GM21390 (cell line): ENCODE results near the gene ZNF618.

Source experiments
- ATAC-seq: cut with Tn5 transposase; IDR thresholded peaks from one replicate; pipeline ENCODE4 v1.9.1; 2021; ENCODE audit not compliant: unreplicated experiment

ZNF618 gene

DNA sequence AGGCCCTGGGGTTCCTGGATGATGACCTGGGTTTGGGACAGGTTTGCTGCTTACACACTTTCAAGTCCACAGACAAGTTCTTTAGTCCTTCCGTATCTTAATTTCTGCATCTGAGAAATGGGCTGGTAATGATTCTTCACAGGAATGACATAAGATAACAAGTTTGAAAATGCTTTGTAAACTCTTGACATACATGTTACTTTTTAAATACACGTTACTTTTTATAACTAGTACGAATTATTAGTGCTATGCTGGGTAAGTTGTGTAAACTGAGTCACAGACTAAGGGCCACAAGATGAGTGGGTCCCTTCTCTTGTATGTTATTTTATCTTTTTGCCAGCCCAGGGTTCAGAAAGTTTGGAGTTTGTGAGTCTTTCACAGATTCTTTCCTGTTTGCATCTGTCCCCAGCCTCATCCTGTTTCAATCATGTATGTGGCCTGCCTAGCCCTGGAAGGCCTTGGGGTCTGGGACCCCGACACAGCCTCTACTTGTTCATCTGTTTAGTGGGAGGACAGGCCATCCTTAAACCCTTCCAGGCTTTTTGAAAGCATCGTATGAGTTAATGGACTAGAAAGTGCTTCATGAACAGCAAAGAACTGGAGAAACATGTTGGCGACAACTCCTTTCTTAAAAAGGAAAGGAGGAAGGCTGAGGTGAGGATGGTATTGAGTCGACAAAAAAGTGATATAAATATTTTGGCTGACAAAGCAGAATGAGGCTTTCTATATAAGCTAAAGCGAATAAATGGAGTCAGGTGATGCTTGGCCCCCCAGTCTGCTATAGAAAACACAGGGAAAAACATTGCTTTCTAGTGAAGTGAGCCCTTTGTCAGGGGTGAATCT is 9.3 kb downstream of the ZNF618 start:
- no peak for ATAC-seq

DNA sequence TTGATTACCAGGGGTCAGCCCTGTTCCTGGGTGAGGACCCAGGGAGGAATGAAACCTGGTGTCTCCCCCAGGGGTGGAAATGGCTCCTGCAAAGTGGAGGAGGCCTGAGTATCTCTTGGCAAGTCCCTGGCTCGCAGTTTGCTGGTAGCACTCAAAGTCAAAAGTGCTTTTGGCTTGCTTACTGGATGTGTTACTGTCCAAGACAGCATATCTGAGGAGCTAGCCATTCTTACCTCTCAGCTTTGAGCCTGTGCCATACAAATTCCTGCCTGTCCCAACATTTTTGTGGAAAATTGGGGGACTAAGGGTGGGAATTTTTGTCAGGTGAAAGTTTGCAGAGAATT is 9.9 kb downstream of the ZNF618 start:
- no peak for ATAC-seq

DNA sequence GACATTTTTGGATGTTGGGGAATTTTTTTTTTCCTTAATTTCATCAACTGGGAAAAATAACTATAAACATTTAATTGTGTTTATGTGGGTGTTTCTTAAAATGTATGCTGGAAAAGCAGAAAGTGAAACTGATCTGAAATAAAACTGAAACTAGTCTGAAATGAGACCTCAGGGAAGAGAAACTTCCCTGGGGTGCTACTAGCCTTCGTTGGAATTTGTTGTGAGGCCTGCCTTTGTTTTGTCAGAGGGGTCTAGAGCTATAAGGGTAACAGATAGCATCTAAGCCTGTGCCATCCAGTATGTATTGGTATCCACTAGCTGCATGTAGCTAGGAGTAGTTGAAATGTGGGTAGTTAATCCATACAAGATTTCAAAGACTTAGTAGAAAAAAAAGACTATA is 10.4 kb downstream of the ZNF618 start:
- no peak for ATAC-seq

DNA sequence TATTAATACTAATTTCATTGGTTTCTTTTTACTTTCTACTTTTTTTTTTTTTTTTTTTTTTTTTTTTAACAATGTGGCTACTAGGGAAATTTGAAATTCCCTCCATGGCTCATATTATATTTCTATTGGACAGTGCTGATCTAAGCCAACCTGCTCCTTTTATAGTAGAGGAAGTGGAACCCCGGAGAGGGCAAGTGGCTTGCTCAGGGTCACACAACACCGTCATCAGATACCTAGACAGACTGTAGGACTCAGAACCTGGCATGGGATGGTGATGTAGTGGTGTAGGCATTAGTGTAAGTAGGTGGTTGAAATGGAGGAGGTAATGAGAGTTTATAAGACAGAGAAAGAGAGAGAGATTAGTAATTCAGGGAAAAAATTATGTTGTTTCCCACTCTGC is 10.8 kb downstream of the ZNF618 start:
- ATAC-seq: no peak

DNA sequence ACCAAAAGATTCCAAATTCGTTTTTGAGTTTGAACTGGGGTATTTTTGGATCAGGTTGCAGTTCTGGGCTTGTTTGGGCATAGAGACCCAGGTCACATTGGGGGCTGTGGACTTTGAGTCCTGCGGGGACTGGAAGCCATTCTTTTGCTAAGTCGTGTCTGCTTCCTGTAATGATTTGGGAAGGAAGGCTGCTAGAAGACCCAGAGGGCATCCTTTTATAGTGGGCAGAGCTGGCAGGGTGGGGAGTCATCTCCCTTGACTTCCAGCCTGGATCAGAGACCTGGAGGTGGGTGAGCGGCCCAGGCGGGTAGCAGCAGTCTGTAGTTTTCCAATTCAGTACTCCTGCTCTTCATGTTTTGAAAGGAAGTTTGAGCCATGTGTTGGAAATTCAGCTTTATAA is 11.3 kb downstream of the ZNF618 start:
- no peak for ATAC-seq

DNA sequence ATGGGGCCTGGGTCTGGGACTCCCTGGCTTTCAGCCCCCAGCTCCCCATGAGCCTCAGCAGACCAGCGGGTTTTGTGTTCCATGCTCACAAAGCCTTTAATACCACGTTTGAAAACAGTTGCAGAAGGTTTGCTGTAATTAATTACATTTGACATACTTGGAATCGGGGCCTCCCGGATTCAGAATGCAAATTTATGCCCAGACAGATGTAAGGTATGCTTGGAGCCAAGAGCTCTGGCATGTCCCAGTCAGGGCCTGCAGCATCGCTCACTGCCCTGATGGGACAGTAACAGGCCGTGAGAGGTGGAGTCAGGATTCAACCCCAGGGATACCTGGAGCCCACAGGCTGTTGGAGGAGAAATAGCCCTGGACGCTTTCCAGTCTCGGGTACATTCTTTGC is 12.2 kb downstream of the ZNF618 start:
- no peak for ATAC-seq

DNA sequence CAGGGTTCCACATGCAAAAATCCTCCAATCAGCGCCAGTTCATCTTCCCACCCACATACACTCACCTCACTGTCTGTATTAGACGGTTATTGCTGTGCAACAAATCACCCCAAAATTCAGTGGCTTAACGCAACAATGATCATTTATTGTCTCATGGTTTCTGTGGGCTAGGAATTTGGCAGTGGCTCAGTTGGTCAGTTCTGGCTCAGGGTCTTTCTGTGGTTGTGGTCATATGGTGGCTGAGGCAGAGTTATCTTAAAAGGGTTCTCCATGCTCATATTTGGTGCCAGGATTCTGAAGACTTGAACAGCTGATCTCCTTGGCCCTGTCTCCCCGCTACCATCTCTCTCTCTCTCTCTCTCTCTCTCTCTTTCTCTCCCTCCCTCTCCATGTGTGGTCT is 12.9 kb downstream of the ZNF618 start:
- ATAC-seq: no peak

DNA sequence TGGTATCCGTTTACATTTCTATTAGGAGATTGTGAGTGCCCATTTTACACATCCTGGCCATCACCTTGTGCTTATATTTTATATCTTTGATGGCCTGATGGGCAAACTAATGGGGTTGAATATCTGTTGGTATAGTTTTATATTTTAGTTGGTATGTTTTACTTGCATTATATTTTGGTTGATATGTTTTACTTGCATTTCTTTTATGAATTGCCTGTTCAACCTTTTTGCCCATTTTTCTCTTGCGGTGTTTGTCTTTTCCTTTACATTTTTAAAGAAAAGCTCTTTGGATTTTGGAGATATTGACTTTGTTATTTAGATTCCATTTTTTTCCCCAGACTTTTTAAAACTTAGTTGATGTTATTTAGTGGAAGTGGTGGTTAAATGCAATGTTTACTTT is 14.6 kb downstream of the ZNF618 start:
- ATAC-seq: no peak

DNA sequence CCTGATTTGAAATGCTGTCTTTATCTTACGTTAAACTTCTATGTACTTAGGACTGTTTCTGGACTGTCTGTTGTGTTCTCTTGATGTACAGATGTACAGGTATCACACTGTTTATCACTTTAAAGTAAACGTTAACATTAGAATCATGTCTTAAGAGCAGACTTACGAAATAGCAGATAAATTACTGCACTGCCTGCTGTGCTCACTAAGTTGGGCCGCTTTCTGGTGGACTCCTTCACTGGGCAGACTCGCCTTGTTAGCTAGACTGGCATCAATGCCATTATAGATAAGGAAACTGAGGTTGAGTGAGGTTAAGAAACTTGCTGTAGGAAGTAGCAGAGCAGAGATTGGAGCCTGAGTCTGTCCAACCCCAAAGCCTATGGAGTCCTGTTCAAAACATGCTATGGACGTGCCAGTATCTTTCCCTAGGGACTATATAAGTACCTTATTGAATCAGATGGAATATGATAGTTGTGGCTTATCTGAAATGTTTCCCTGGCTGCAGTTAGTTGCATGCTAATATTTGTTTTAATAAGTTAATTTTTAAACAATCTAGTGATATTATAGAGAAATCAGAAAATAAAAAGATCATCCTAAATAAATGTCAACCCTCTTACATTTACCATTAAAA is 16.9 kb downstream of the ZNF618 start:
- ATAC-seq: no peak

DNA sequence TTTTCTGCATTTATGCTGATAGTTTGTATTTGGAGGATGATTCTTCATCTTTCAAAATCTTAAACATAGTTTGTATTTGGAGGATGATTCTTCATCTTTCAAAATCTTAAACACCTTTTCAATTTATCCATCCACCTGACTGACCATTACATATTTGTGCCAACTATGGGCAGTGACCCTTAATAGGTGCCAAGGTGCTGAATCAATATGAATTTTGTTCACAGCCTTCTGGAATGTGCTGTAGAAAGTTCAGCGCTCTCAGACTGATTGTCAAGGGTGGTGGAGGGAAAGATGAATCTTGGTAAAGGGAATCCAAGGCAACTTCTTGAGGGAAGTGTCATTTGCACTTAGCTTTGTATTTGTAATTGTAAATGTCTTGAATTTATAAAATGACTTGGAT is 18.1 kb downstream of the ZNF618 start:
- ATAC-seq: no peak

DNA sequence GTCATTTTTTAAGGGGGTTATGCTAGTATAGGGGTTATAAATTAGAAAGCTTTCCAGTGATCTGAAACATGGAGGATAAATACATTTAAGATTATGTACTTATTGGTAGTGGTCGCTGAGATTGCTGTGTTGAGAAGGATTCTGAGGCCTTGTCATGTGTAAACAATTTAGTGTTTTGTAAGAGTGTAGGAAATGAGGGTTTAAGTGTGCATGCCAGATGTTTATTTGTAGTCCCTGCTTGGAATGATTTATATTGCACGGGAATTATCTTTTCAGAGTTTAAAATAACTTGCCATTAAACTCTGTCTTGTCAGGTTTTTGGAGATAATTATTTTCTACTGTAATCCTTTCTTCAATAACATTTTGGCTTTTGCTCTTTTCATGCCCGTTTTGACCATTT is 19.4 kb downstream of the ZNF618 start:
- ATAC-seq: no peak

DNA sequence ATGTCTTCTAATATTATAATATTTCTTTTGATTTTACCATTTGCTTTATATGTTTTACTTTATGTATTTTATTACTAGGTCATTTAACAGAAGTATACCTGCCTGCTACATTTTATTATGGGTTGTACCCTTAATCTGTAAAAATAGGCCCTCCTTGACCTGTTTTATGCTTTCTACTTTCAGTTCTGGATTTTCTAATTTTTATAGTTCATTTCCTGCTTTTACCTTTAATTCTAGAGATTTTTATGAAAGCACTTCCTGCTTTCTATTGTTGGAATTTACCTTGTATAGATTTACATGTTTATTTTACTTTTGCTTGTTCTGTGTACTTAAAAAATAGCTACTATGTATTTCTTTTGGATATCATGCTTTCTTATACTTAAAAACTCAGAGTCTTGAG is 20.6 kb downstream of the ZNF618 start:
- ATAC-seq: no peak

DNA sequence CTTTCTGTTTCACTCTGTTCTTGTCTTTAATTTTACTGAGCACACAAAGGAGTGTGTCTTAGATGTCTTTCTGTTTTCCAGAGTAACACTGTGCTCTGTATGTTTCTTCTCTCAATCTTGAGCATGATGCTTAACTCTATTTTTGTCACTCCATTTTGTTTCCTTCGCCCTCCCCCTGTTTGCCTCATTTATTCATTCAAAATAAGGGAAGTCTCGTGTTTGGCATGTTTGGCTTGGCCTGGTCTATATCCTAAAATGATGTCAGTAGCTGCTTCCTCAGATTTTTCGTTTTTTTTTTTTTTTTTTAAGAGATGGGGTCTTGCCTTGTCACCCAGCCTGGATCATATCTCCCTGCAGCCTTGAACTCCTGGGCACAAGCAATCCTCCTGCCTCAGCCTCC is 22.0 kb downstream of the ZNF618 start:
- no peak for ATAC-seq

DNA sequence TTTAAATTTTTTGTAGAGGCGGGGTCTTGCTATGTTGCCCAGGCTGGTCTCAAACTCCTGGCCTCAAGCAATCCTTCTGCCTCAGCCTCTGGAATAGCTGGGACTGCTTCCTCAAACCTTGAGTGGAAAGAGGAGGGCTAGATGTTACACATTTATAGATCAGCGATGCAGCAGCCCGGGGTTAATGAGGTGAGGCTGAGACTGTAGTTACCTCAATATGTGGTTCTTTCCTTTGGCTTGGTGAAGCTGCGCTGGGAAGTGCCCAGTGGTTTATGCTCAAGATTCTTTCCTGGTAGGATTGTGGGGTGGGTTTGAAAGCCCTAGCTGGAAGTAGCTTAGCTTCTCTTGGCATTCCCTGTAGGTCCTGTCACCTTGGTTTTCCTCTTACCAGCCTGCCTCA is 22.5 kb downstream of the ZNF618 start:
- no peak for ATAC-seq

DNA sequence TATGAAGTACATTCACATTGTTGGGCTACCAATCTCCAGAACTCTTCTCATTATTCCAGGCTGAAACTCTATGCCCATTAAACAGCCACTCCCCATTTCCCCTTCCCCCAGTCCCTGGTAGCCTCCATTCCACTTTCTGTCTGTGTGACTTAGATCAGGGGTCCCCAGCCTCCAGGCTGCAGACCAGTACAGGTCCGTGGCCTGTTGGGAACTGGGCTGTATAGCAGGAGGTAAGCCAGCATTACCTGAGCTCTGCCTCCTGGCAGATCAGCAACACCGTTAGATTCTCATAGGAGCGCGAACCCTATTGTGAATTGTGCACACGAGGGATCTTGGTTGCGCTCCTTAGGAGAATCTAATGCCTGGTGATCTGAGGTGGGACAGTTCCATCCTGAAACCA is 23.1 kb downstream of the ZNF618 start:
- ATAC-seq: no peak

DNA sequence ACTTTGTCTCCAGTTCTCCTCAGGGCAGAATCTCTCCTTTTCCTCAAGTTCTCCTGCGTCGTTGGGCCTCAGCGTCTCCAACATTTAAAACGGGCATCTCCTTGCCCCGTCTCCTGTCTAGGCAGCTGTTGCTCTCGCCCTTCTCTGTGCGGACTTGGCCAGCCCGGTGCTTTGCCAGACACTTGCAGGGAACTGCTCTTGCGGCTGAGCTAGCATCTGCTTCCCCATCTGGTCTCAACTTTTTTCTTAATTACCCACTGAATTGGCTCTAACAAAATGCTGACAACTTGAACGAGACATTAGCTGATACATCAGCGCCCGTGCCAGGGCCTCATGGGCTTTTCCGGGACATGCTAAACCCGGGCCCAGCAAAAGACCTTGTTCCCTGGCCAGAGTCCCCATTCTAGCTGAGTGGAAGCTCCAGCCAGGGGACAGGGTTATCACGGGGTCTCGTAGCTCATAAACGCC is 25.1 kb downstream of the ZNF618 start:
- no peak for ATAC-seq

DNA sequence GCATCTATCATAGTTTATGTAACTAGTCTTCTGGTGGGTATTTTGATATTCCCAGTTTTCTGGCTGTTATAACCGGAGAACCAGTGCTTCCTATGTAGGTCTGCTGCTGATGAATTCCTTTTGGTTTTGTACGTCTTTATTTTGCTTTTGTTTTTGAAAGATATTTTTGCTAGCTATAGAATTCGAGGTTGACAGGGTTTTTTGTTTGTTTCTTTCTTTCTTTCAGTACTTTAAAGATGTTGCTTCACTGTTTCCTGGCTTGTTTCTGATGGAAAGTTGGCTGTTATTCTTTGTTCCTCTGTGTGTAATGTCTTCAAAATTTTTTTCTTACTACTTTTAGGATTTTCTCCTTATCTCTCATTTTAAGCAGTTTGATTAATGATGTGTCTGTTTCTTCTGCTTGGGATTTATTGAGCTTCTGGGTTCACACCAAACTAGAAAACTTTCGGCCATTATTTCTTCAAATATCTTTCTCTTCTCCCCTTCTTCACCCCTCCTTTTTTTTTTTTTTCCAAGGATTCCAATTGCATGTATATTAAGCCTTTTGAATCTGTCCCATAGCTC is 27.5 kb downstream of the ZNF618 start:
- ATAC-seq: no peak

DNA sequence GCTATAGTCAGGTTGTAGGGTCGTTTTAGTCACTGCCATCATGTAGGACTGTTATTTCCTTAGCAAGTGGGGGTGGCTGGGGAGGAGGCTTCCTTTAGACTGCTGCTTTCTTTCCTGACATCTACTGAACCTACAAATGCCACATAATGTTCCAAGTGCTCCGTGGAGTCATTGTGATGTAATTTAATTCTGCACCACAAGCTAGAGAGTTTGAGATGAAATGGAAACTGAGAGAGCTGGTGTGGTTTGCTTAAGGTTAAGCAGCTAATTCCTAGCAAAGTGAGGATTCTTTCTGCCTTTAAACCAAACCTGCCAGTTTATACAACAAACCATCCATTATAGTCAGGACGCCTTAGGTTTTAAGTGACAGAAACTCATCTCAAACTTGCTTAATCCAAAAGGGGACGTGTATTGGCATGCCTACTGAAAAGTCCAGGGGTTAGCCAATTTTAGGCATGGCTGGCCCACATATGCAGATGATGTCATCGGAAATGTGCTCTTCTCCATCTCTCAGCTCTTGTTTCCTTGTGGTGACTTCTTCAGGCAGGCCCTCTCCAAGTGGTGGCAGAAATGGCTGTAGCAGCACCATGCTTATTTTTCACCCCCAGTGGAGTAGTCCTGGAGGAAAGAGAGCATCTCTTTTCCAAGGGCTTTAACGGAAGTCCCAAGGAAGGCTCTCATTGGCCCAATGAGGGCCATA is 30.5 kb downstream of the ZNF618 start:
- ATAC-seq: no peak

DNA sequence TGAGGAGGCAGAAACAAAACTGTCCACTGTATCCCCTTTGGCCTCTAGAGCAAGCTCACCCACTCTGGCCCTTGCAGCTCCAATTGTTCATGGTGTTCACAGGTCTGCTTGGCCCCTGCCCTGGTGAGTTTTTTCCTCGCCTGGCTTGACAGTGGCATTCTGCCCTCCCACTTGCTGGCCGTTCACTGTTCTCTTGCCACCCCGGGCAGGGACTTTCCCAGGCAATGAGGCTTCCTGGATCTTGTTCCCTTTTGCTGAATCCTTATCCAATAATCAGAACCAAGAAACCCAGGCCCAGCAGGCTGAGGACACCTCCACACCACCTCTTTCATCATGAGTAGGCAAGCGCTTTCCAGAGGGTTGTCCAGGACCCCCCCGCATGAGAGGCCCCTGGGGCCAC is 31.2 kb downstream of the ZNF618 start:
- no peak for ATAC-seq

DNA sequence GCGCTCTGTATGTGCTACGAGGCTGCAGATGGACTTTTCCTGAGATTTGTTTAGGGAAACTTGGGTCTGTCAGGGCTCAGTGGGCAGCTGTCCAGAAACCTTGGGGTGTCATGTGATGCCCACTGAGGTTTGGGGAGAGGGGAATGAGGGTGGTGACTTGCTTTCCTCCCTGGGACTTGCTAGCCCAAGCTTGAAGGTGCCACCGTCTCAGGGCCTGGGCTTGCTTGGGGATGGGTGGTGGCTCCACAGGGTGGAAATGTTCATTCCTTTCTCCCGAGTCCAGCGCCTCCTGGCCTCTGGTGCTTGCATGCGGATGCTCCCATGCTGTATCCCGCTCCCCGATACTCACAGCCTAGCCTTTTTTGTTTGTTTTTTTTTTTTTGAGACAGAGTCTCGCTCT is 33.3 kb downstream of the ZNF618 start:
- no peak for ATAC-seq

DNA sequence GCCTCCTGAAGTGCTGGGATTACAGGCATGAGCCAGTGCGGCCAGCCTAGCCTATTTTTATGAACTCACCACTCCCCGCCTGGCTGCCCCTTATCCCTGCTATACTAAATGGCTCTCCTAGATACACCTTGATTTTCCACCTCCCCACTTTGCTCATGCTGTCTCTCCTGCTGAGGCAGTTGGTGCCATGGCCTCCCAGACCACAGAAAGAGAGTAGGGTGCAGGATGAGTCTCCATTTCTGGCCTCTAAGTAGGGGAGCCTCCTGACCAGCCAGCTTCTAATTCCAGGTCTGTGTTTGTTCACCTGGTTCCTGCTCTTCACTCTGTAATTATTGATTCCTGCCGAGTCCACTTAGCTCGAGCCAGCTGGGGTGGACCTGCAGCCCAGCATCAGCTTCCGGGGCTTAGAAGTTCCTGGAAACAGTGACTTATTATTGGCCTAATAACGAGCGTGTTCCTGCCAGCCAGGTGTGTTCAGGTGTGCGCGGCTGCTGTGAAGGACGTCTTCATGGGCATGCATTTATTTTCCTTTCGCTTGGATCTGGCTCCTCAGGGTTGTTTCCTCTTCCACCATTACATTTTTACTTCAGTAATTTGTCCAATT is 34.0 kb downstream of the ZNF618 start:
- ATAC-seq: no peak
